Prostate gland (tissue), 2 donors: ENCODE results near the gene KDELR3.

ENCODE experiments used
- POLR2A ChIP-seq: fragments of 450-650 bp; IDR thresholded peaks from one replicate; pipeline ENCODE4 v1.6.1; 2016; ENCODE audit warnings: antibody characterized with exemption, mild to moderate bottlenecking
- POLR2AphosphoS5 ChIP-seq: sonication (generic); formaldehyde crosslinking; IDR thresholded peaks from one replicate; pipeline ENCODE4 v1.6.1; 2017; ENCODE audit warnings: antibody characterized with exemption
- TF ChIP-seq, protein P1 (sequence below), 4 experiments: fragments of 200-600 bp in 2 of 4; fragments of 450-650 bp in 2 of 4; sonication (generic) in 2 of 4; IDR thresholded peaks; 1 replicate in 3 of 4; 2 replicates in 1 of 4; pipeline ENCODE4 v1.5.1; 2016 to 2019; ENCODE audit warnings: antibody characterized with exemption in 4 of 4, mild to moderate bottlenecking in 2 of 4, moderate library complexity in 2 of 4

DNA sequence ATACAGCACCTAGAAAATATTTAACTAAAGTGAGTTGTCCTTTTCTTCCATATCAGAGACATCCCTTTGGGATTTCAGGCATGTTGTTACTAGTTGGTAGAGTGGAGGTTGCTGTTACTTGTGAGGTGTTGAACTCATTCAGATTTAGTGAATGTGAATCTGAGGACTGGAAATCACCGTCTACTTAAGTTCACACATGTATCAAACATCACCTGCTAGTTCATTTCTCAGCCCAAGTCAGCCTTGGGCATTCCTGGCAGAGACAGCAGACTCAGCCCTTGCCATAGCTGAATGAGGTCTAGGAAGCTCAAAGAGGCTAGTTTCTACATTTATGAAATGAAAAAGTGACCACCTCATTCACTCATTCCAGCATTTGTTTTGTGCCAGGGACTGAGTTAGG lies 9.7 kb downstream of the KDELR3 start:
- TF ChIP-seq POLR2AphosphoS5, result no peak
- TF ChIP-seq, protein P1, sequence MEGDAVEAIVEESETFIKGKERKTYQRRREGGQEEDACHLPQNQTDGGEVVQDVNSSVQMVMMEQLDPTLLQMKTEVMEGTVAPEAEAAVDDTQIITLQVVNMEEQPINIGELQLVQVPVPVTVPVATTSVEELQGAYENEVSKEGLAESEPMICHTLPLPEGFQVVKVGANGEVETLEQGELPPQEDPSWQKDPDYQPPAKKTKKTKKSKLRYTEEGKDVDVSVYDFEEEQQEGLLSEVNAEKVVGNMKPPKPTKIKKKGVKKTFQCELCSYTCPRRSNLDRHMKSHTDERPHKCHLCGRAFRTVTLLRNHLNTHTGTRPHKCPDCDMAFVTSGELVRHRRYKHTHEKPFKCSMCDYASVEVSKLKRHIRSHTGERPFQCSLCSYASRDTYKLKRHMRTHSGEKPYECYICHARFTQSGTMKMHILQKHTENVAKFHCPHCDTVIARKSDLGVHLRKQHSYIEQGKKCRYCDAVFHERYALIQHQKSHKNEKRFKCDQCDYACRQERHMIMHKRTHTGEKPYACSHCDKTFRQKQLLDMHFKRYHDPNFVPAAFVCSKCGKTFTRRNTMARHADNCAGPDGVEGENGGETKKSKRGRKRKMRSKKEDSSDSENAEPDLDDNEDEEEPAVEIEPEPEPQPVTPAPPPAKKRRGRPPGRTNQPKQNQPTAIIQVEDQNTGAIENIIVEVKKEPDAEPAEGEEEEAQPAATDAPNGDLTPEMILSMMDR (IDR thresholded peaks at IDR 0.05), result no peak
- no peak for TF ChIP-seq POLR2A
